Measurements from ENCODE around the gene TGM2.

Gene TGM2

DNA sequence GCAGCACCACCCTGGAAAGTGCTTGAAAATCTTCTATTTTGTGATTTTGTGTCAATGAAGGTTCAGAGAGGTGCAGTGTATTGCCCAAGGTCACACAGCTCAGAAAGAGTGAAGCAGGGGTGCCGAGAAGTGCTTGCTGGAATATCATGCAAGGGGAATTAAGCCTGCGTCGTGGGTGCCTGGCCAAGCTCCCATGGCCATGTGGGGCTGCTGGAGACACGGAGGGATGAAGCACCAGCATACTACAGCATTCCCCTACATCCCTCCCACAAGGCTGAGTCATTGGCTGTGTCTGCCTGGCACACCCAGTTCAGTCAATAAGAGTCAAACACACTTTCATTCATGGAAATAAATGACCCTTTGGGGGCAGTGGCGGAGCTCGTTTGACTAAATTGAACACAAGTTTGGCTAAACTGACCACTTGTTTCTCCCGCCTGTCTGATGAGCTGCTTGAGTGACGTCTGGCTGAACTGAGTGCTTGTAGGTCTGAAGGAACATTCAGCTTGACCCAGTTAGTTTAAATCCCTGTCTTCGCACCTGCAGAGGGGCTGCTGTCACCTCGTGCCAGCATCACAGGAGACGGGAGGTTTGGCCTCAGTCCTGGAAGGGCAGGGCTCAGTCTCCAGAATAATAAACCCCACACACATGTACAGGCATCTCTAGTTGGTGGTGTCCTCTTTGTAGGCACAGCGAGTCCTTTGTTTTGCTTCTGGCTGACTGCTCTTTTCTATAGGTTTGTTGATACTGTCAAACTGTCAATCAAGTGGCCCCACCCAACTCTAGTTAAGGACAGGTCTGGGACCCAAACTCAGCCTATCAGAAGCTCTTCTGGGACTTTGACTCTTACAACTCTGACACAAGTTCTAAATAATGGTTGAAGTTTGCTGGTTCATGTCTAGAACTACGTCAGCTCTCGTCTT, 8.4 kb upstream of the TGM2 start:
- no peak for DNase-seq

DNA sequence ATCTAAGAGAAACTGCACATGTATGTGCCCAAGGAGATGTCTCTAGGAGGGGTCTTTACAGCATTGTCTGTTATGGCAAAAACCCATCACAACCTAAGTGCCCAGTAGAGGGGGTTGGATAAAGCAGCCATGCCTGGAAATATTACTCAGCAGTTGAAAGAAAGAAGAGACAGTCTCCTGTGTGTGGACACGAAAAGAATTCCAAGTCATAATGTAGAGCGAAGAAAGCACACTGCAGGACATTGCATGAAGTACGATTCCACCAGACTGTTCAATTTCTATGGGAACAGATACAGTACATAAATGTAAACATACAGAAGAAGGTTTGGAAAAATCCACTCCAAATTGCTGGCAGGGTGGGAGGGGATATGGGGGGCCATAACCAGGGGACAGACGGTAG, 7.3 kb upstream of the TGM2 start:
- DNase-seq: no peak

DNA sequence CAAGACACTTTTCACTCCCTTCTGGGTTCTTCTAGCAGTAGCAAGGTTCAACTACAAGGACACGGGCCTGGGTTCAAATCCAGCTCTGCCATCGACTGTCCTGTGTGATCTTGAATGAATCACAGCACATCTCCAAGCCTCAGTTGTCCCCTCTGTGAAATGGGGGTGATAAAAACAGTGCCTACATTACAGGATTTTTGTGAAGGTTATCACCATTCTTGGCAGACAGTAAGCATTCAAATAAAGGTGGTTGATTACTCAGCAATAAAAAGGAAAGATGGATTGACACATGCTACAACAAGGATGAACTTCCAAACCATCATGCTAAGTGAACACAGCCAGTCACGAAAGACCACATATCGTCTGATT, 6.6 kb upstream of the TGM2 start:
- DNase-seq: no peak

DNA sequence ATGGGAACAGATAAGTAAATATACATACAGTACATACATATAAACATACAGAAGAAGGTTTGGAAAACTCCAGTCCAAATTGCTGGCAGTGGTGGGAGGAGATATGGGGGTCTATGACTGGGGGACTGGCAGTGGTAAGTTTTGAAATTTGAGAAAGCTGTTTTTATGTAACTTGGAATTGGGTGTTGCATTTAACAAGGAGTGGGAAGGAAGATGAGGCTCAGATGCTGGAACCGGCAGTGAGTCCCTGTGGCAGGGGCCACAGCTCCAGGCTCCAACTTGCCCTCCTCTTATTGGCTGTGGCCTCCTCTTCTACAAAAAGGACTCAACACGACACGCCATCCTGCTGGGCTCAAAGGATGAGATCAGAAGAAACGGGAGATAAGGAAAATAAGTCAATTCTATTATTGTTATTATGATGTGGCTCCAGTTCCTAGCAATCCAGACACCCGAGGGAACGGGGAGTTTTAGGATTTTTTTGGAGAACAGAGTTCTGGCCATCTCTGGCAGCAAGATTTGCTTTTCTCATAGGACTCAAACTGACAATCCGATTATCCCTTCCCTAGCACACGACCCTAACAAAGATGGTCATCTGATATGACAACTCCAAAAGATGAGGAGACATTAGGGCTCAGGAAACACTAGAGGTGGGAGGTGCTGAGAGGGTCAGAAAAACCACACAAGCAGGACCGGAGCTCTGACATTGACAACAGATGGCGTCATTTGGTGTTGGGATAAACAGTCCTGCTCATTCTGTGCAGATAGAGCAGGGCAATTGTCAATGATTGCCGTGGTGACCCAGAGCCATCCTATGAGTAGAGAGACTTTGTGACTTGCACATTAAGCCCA, 6.0 kb upstream of the TGM2 start:
- no peak for DNase-seq

DNA sequence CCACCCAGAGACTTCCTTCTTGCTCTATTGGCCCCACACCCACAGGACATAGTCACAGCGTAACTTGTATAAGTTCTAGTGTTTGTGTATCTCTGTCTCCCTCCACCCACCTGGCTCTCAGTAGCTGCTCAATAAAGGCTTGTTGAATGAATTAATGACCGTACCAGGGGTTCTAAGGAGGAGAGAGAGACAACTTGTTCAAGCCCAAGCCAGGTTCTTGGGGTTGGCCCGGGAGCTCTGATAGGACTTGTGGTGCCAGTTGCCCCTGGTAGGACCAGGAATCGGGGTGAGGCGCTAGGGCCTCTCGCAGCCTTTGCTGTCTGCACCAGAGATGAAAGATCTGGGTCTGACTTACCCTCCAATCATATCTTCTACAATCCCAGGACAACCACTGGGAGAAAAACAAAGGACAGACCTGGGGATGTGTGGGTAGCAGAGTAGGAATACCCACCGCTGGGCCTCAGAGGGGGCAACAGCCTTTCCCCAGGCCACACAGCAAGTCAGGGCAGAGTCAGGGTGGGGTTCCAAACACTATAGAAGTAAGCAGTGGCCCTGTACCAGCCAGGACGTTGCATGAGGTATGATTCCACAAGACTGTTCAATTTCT, 5.3 kb upstream of the TGM2 start:
- DNase-seq: no peak

DNA sequence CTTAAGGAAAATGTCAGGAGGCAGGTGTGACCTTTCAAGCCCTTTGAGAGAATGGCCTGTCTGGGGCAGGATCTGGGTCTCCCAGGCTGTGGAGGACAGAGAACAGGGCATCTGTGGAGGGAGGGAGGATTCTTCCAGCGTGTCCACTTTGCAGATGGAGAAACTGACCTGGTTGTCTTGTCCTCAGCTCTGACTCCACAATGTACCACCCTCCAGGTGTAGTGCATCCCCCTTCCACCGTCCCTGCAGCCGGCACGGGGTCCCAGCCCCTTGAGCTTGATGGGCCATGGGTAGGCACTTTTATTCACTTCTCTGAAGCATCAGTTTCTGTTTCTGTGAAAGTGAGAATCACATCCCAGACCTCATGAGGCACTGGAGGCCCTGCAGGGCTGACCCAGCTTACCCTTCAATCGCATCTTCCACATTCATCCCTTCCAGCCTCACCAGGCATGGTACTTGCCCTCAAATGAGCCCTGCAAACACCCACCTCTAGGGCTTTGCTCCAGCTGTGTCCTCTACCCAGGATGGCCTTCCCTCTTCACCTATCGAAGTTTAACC, 4.6 kb upstream of the TGM2 start:
- no peak for DNase-seq

DNA sequence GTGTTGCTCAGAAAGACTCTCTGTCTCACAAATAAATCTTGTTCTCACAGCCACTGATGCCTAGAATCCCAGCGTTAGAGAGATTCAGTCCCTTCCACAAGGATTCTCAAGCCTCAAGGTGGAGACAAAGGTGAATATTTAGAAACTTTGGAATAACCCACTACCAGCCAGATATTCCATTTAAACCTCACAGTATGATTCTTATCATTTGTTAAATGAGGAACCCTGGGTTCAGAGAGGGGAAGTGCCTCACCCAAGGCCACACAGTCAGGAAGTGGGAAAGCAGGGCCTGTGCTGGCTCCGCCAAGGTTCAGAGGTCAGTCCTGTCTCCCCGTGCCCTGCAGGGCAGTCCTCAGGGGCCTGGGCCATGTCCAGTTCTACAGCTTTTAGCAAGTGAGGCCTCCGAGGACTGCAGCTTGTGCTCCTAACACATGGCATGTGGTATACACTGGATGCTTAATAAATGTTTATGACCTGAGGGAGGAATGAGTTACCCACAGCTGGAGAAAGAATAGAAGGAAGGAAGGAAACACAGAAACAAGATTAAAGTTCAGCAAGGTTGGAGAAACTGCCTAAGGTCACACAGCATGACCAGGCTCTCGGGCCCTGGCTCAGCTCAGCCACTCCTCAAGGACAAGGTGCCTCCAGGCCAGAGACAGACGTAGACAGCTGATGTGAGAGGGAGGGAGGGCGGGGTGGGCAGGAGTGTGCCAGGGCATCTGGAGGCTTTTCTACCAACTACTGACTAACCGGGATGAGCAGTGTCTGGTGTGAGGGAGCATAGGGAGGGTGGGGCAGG, 3.9 kb upstream of the TGM2 start:
- no peak for DNase-seq

DNA sequence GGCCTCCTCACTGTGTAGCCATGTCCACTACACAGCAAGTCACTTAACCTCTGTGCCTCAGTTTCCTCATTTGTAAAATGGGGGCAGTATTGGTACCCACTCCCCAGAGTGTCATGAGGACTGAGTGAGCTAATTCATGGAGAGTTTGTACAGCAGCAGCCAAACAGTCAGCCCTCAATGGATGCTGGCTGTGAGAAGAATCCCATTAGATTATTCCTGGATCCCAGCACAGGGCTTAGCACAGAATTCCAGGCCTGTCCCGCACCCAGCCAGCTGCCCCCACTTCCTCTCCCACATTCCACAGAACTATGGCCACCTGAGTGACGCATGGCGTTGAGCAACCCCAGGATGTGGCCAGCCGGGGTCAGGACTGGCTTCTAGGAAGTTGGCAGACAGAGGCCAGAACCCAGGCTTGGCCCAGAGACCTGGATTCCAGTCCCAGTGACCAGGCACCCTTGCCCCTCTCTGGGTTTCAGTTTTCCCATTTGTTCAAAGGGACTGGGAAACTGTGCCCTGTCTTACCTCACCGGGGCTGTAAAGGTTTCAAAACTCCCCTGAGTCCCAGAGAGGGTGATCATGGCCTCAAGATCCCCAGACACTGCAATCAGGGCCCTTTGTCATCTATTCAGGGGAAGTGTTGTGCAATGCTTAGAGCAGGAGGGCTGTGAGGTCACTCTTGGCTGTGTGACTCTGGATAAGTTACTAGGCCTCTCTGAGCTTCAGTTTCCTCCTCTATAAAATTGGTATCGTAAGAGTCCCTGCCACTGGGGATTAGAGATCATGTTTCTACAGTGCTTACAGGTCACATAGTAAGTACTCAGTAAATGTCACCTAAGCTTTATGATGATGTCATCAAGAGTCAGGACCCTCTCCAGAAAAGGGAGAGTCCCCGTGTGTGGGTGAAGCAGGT, 3.0 kb upstream of the TGM2 start:
- no peak for DNase-seq

DNA sequence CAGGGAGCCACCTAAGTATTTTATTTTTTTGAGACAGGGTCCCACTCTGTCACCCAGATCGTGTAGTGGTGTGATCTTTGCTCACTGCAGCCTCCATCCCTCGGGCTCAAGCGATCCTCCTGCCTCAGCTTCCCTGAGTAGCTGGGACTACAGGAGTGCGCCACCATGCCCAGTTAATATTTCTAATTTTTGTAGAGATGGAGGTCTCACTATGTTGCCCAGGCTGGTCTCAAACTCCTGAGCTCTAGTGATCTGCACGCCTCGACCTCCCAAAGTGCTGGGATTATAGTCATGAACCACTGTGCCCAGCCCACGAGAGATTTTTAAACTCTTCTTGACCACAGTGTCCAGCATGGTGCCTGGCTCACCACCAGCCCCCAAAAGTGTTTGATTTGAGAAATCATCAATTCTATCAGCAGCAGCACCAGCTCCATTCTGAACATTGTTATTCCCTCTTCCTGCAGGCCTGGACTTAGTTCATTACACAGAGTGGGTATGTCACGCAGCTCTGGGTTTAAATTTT, 2.3 kb upstream of the TGM2 start:
- DNase-seq: no peak

DNA sequence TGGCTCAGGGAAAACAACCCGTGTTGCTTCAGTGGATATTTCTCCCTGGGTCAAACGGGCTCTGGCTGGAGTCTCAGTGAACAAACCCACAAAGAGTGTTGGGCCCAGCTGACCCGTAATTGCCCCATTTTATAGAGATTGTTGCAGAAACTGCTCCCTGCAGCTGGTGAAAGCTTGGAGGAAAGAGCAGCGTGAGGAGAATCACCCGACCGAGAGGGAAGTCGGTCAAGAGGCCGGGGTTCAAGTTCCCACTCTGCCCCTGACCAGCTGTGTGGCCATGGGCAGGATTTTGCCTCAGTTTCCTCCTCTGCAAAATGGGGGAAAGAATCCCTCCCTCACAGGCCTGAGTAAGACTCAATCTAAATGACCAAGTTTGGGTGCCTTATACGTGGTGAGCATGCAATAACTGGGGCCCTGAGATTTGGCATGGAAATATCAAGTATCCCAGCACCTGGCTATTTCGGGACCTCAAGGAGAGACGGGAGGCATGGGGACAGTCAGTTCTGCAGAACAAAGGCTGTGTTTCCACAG, 1.7 kb upstream of the TGM2 start:
- no peak for DNase-seq

DNA sequence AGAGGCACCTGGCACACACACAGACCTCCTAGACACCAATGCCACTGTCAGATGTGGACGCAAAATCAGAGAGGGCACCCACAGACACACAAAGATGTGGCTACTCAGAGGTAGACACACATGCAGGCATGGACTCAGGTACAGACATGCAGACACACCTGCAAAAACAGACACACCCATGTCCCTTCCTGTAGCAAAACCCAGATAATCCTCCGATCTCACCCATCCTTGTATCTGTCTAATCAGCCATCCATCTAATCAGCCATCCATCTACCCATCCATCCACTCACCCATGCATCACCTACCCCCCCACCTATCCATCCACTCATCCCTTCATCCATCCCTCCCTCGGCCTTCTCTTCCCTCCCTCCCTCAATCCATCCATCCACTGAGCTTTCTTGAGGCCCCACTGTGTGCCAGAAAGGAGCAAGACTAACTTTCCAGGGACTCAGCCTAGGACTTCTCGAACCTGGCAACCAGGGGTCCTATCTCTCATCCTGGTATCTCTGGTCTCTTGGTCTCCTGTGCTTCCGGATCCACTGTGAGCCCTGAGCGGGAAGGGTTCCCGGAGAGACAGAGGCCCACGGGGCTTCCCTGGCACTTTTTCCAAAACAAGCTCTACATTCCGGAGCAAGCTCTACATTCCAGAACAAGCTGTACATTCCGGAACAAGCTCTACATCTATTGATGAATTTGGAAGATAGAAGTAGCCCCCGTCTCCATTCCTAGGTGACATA, 1.1 kb upstream of the TGM2 start:
- DNase-seq: no peak

DNA sequence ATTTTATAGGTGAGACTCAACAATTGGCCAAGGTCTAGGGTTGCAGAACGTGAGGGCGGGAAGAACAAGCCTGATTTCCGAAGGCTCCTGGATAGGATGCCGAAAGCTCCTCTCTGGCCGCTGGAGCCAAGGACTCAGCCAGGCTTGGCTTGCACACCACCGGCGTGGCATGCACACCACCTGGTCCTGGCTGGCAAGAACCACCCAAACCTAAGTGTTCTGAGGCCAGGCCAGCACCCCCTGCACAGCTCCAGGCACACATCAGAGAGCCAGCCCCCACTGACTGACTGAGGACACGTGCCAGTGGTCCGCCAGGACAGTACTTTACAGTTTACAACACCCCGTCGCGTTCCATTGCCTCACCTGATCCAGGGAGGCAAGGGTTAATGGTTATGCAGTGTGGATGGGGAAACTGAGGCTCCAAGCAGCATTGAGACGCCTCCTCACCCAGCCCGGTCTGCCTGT, 414 bp downstream of the TGM2 start:
- no peak for DNase-seq

DNA sequence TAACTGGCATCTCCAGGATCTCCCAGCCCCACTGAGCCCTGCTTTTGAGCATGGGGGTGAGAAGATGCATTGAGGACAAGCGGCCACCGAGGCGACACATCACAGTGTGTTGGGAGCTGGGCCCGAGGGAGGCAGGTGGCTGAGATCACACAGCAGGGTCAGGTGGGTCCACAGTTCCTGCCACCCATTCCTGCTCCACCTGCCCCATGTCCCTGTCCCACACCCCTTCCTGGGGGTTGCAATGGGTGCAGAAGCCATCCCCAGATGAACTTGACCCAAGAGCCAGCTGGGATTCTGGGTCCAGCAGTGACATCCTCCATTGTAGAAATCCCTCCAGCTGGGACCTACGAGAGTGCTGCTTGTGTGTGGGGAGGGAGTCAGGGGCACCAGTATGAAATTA, 1.0 kb downstream of the TGM2 start:
- DNase-seq: no peak

DNA sequence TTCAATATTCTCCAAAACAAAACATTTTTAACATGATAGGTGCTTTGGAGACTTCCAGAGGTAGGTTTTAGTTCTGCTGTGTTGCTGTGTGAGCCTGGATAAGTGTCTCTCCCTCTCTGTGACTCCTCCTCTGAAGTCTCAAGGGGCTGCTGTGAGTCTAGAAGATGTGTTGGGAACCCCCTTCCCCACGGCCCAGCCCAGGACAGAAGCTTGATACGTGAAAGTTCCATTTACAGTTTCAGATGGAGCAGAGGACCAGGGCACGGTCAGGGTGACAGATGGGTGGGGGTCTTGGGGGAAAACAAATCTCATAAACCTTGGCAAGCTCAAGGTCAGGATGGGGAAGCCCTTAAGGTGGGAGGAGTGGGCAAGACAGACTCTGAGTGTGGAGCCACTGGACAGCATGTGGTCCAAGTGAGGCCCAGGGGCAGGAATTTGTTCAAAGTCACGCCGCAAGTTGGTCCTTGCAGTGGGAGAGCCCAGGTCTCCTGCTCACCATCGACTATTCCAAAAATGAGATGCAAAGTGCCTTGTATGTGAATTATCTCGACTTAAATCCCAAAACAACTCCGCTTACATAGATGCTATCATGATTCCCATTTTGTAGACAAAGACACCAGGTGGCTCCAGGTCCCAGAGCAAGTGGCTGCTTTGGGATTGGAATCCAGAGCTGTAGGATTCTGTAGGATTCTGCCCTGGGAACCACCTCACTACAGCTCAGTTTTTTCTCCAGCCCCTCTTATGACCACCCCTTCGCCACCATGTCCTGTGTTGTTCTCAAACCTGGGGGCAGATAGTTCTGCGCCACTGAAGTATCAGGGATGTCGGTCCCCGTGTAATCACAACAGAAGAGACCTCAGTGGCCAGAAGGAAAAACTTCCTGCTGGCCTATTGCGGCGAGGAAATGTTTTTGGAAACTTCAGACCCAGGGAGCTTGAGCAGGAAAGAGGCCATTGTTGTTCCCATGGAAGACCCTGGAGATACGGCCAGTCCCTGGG, 1.9 kb downstream of the TGM2 start:
- DNase-seq: no peak

DNA sequence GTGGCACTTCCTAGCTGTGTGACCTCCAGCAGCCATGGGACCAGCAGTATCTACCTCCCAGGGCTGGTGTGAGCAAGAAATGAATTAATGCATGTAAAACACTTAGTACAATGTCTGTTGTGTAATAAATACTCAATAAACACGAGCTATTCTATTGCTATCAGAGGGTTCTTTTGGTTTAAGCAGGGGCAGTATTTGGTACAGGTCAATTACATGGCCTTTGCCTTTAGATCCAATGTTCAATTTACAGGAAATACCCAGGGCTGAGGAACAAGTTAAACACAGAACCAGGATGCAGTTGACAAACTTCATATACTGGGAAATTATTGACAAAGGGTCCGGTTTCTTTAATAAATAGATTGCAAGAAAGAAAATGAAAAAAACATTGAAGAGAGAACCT, 2.9 kb downstream of the TGM2 start:
- no peak for DNase-seq

DNA sequence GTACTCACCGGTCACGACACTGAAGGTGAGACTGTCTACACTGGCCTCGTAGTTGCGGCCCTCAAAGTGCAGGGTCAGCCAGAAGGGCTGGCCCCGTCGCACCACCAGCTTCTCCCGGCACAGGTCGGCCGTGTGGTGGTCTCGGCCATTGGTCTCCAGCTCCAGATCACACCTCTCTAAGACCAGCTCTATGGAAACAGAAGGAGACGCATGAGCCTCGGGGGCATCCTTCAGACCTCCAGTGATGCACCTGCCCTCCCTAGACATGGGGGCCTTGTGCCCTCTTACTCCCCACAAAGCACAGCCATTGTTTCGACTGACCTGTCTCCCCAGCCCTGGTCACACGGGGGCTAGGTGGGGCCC, 3.7 kb downstream of the TGM2 start:
- DNase-seq: no peak

DNA sequence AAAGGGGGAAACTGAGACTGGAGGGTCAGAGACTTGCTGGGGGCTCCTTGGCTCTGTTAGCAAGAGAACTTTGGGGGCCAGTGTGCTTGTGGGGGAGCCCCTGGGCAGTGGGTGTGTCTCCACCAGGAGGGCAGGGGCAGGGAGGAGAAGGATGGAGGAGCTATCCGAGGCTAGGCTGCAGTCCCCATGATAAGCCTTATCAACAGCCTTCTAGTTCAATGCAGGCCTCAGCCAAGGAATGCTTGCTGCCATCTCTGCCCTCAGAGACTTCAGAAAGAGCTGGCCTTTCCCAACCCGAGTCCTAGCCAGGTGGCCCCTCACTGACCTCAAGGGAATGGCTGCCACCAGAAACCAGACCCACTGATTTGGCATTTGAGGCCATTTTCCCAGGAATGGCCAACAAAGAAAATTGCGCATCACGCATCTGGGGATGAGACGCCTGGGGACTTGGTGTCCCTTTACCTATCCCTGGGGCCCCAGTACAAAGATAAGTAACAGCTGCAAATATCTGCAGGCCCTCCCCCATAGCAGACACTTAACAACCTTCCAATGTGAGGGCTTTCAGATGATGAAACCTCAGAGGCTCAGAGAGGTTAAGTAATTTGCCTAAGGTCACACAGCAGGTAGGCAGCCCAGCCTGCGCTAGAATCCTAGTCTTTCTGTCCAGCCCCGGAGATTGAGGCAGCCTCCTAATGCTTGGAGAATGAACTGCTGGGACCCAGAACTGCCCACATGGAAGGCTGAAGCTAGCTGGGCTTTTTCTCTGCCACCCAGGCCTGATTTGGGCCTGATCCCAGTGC, 4.9 kb downstream of the TGM2 start:
- no peak for DNase-seq

DNA sequence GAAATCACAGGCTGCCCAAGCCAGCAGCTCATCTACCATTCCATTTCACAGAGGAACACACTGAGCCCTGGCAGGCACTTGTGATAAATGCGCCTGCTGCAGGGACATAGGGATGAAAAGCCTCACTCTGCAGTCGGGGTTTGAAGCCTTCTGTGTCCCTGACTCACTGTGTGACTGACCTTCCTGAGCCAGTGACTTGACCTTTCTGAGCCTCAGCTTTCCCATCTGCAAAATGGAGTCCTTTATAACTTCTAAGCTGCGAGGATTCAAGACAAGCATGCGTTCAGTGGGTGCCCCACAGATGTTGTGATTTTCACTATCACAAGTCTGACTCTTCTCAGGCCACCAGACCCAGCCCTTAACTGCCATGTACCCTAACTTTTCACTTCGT, 5.5 kb downstream of the TGM2 start:
- no peak for DNase-seq
